Endothelial cell of umbilical vein (primary cell): ENCODE measurements around the gene TFB2M. TPM values are rescaled to one million over a fixed set of nuclear protein-coding genes. Genes with fewer than 3 reads are reported as not detected.

Experiments used
- BruUV-seq: library from RNA; stranded (reverse); fragments of 400-500 nt; replicated peaks from 2 replicates; lab custom pipeline; 2021; lab: Mats Ljungman, UMichigan
- CTCF ChIA-PET: fragments of 300-600, 350-600 bp; sonication (Branson Sonifier 250); formaldehyde crosslinking; loops from one replicate; lab custom pipeline; 2021; ENCODE audit warnings: antibody characterized with exemption, inconsistent platforms; lab: Charles Lee
- POLR2A ChIA-PET: fragments of 300-600, 350-600 bp; sonication (Branson Sonifier 250); formaldehyde crosslinking; loops from one replicate; lab custom pipeline; 2021; ENCODE audit warnings: antibody characterized with exemption, inconsistent platforms; lab: Charles Lee
- DNase-seq: peaks from one replicate; pipeline ENCODE4 v3.0.0-alpha.2; 2011; ENCODE audit warnings: low read depth, low spot score
- FAIRE-seq: peaks from 2 replicates; lab custom pipeline; 2011; peaks lifted over from hg19 to GRCh38; lab: Jason Lieb, UNC
- H2AFZ ChIP-seq: 2 replicates; pipeline ENCODE4 v1.6.0; 2012; ENCODE audit warnings: low read depth, low read length, control low read depth, inconsistent platforms
- H3K27ac ChIP-seq: 2 replicates; pipeline ENCODE4 v1.5.1; 2011; ENCODE audit warnings: low read depth, mild to moderate bottlenecking, control low read depth, low read length, moderate library complexity; ENCODE audit not compliant: insufficient read depth
- H3K27me3 ChIP-seq, 2 experiments: 2 replicates each; pipeline versions ENCODE4 v1.6.0 to v1.6.1; 2011; ENCODE audit warnings: low read length in 2 of 2, mixed read lengths in 1 of 2; ENCODE audit not compliant: control insufficient read depth in 2 of 2, insufficient read depth in 2 of 2
- H3K36me3 ChIP-seq, 2 experiments: 2 replicates in 1 of 2; 3 replicates in 1 of 2; pipeline ENCODE4 v1.5.1; 2011; ENCODE audit warnings: low read length in 2 of 2, mild to moderate bottlenecking in 1 of 2, moderate library complexity in 1 of 2; ENCODE audit not compliant: control insufficient read depth in 2 of 2, insufficient read depth in 2 of 2; ENCODE audit errors: extremely low read depth in 1 of 2
- H3K4me1 ChIP-seq: 3 replicates; pipeline ENCODE4 v1.5.1; 2011; ENCODE audit warnings: mild to moderate bottlenecking, low read length; ENCODE audit not compliant: control insufficient read depth, insufficient read depth; ENCODE audit errors: extremely low read depth
- H3K4me2 ChIP-seq: 2 replicates; pipeline ENCODE4 v1.6.1; 2011; ENCODE audit warnings: low read length, control low read depth, mixed read lengths; ENCODE audit not compliant: insufficient read depth
- H3K4me3 ChIP-seq, 3 experiments: fragments of 200-600 bp in 1 of 3; sonication (generic), shearing (Covaris generic) in 1 of 3; replicated peaks in 1 of 3; 2 replicates each; pipeline ENCODE4 v1.5.1; 2011 to 2016; ENCODE audit warnings: control low read depth in 3 of 3, low read length in 3 of 3, mild to moderate bottlenecking in 2 of 3, inconsistent platforms in 1 of 3, low read depth in 1 of 3, moderate library complexity in 1 of 3; ENCODE audit not compliant: insufficient read depth in 1 of 3
- H3K79me2 ChIP-seq: 2 replicates; pipeline ENCODE4 v1.6.0; 2012; ENCODE audit warnings: low read length, inconsistent platforms; ENCODE audit not compliant: control insufficient read depth, insufficient read depth
- H3K9ac ChIP-seq: replicated peaks from 2 replicates; pipeline ENCODE3; 2011; ENCODE audit warnings: low read length, control low read depth; ENCODE audit not compliant: insufficient read depth; ENCODE audit errors: extremely low read depth
- H3K9me1 ChIP-seq: replicated peaks from 3 replicates; pipeline ENCODE4 v1.6.0; 2011; ENCODE audit warnings: mild to moderate bottlenecking, low read length; ENCODE audit not compliant: control insufficient read depth, insufficient read depth; ENCODE audit errors: extremely low read depth
- H3K9me3 ChIP-seq: replicated peaks from 2 replicates; pipeline ENCODE4 v1.5.1; 2012; ENCODE audit warnings: low read length, inconsistent platforms; ENCODE audit not compliant: control insufficient read depth, insufficient read depth
- H4K20me1 ChIP-seq: replicated peaks from 2 replicates; pipeline ENCODE3; 2011; ENCODE audit warnings: mild to moderate bottlenecking, low read length; ENCODE audit not compliant: control insufficient read depth, insufficient read depth; ENCODE audit errors: extremely low read depth
- CTCF ChIP-seq, 2 donors: IDR thresholded peaks; 1 replicate in 1 of 2; 2 replicates in 1 of 2; pipeline ENCODE4 v1.5.1; 2011; ENCODE audit warnings: low read length in 2 of 2, mild to moderate bottlenecking in 2 of 2, moderate library complexity in 2 of 2, control low read depth in 1 of 2, inconsistent platforms in 1 of 2, low read depth in 1 of 2; ENCODE audit not compliant: insufficient read depth in 1 of 2; ENCODE audit errors: extremely low read depth in 1 of 2
- EZH2 ChIP-seq: IDR thresholded peaks from 2 replicates; pipeline ENCODE4 v1.6.1; 2012; ENCODE audit warnings: borderline replicate concordance, low read depth, mild to moderate bottlenecking, moderate library complexity, low read length, inconsistent platforms; ENCODE audit not compliant: severe bottlenecking
- GATA2 ChIP-seq: IDR thresholded peaks from 2 replicates; pipeline ENCODE4 v1.7.0; 2011; ENCODE audit warnings: low read depth, mild to moderate bottlenecking, moderate library complexity, mixed read lengths, low read length; ENCODE audit not compliant: insufficient read length, insufficient read depth
- JUN ChIP-seq: IDR thresholded peaks from 2 replicates; pipeline ENCODE4 v1.6.1; 2011; ENCODE audit warnings: borderline replicate concordance, low read depth; ENCODE audit not compliant: insufficient read length, insufficient read depth
- MAX ChIP-seq: IDR thresholded peaks from 2 replicates; pipeline ENCODE4 v1.6.1; 2011; ENCODE audit not compliant: insufficient read depth, insufficient read length
- MYC ChIP-seq: IDR thresholded peaks from one replicate; pipeline ENCODE4 v1.6.1; 2011; ENCODE audit warnings: mild to moderate bottlenecking, low read depth, low read length
- dilution Hi-C: fragments of 300-500 bp; cut with MboI; formaldehyde crosslinking; loops from one replicate; pipeline ENCODE4 v1.15.0; 2019; ENCODE audit warnings: low sequenced_read_pairs; ENCODE audit not compliant: extremely low pct_ligation_motif_present
- intact Hi-C: fragments of 100-400 bp; cut with micrococcal nuclease; formaldehyde crosslinking; loops from one replicate; pipeline ENCODE4 v1.10.0; 2022
- polyA plus RNA-seq, 4 experiments: library from polyadenylated mRNA; depleted of rRNA in 3 of 4; stranded (reverse) in 3 of 4; unstranded in 1 of 4; fragments of >200 nt; gene quantifications; 2 replicates each; pipeline versions ENCODE4 v1.2.1 to v1.2.3, GENCODE V29; 2011 to 2012; ENCODE audit warnings: missing spikeins in 1 of 4
- total RNA-seq: library from RNA; stranded (reverse); gene quantifications from 2 replicates; pipeline ENCODE4 v1.2.3, GENCODE V29; 2021

TFB2M gene
- total and polyA plus RNA-seq, 2 donors (not counting 3 experiments of a cell fraction or from before 2014, with no cell fraction given) = 8.4 to 14.8 TPM

DNA sequence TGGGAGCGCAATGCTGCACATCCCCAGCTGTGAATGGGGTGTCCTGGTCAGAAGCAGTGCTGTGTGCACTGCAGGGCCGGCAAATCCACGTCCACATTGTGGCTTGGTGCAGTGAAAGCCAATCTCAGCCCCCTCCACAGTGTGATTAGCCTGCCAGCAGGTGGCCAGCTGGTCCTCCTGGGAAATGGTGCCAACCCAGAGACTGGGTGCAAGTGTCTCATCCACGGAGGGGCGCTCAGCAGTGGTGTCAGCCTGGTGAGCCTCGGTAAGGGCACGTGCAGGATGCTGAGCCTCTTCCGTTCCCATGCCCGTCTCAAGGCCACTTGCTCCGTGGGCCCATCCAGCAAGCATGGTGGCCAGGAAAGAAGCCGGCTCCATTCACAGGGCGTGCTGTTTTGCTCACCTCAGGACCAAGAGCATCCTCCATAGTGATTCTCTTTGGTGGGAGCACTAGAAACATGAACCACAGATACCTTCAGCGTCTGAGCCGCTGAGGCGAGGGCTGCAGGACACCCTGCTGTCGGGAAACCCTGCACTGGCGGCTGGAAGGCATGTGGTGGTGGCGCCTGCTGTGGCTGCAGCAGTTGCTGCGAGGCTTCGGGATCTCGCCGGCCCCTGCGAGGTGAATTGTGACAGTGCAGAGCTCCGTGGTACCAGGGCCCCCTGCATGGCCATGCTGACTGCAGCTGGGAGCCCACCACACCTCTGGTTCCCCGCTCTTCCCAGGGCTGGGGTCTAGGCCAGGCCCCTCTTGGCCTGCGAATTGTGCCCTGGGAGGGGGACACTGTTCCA is 57.0 kb downstream of the TFB2M start:
- CTCF ChIA-PET = interaction anchor here (1.4 kb wide), 1 partner anchor 180 kb away, joined by 4 read pairs; no protein-coding TSS in a partner anchor
- FAIRE-seq (no peak), DNase-seq (no peak)
- POLR2A ChIA-PET = no interaction called here
- no peaks in the 10 kb centered on the region for H3K36me3 ChIP-seq
- no peaks in the 10 kb centered on the region for H4K20me1 ChIP-seq
- intact Hi-C loops (no loop called here), dilution Hi-C loops (no loop called here)
- peaks cover under 1% of the 10 kb centered on the region for H3K79me2 ChIP-seq
- peaks cover 6% of the 10 kb centered on the region for H3K4me1 ChIP-seq
- TF ChIP-seq MYC (no peak), JUN (no peak), EZH2 (no peak), CTCF (IDR thresholded peaks at IDR 0.05; ENCODE audit: extremely low read depth in 1 of 2, insufficient read depth in 1 of 2, low read depth in 1 of 2, low read length in 2 of 2) (no peak), MAX (no peak), GATA2 (no peak)
- H3K9me3 ChIP-seq = no peaks in the 10 kb centered on the region
- no peak overlapping the region for H3K4me2 ChIP-seq
- no peak overlapping the region for H3K27ac ChIP-seq
- H3K27me3 ChIP-seq = no peaks in the 10 kb centered on the region
- no peaks in the 10 kb centered on the region for H3K9me1 ChIP-seq
- H2AFZ ChIP-seq = no peak overlapping the region
- BruUV-seq = no TSS peak
- no peak overlapping the region for H3K9ac ChIP-seq
- H3K4me3 ChIP-seq = no peak overlapping the region
